GM21390 (cell line): ENCODE measurements around the gene PSME3IP1.

ENCODE experiments used
- ATAC-seq: cut with Tn5 transposase; IDR thresholded peaks from one replicate; pipeline ENCODE4 v1.9.1; 2021; ENCODE audit not compliant: unreplicated experiment

Gene PSME3IP1

DNA sequence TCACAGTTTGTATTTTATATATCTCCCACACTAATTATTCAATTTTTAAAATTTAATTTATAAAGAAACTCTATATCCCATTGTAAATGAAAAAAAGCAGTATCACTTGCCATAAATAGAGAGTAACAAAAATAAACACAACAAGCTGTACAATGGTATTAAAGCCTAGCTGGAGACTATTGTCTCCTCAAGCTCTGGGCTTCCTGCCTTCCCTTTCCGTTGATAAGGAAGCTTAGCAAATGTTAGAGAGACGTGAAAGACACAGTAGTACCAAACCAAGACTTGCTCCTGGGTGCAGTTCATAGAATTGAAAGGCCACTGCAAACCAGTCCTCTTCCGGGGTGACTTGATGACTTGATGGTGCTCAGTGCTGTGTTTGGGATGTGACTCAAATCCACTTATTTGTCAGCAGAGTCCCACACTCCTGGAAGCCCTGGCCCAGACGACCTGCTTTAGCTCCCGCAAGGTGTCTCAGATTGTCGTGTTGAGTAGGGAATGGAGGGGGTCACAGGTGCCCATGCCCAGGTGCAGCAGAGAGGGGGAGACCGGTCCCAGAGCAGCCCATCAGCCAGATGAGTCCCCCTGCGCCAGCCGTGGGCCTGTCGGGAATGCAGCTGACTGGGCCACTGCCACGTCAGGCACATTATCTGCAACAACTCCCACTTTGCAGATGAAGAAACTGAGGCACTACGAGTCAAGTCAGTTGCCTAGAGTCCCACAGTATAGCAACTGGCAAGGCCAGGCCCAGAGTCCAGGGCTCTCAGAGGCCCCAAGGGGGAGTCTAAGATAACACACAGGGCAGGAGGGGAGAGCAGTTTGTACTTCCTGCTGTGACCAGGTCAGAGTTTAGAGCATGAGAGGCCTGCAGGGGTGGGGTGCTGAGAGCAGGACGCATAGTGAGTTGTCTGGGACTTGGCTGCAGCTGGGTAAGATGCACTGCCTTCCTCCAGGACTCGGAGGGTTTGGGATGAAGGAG, 40.5 kb downstream of the PSME3IP1 start:
- no peak for ATAC-seq

DNA sequence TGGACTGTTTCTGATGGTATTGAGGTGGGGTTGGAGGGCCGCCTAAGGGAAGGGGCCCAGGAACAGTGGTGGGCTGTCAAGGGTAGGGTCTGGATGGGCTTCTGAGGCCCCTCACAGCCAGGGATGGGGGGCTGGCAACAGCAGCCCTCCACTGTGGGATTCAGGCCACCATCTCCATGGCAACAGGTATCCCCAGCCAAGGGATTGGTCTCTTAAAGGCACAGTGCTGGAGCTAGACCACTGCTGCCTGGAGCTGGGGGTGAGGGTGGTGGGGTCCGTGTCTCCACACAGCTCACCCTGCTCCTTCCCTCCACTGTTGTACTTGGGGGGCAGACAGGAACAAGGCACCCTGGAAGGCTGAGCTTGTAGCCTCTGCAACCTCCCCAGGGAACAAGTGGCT, 41.8 kb downstream of the PSME3IP1 start:
- no peak for ATAC-seq

DNA sequence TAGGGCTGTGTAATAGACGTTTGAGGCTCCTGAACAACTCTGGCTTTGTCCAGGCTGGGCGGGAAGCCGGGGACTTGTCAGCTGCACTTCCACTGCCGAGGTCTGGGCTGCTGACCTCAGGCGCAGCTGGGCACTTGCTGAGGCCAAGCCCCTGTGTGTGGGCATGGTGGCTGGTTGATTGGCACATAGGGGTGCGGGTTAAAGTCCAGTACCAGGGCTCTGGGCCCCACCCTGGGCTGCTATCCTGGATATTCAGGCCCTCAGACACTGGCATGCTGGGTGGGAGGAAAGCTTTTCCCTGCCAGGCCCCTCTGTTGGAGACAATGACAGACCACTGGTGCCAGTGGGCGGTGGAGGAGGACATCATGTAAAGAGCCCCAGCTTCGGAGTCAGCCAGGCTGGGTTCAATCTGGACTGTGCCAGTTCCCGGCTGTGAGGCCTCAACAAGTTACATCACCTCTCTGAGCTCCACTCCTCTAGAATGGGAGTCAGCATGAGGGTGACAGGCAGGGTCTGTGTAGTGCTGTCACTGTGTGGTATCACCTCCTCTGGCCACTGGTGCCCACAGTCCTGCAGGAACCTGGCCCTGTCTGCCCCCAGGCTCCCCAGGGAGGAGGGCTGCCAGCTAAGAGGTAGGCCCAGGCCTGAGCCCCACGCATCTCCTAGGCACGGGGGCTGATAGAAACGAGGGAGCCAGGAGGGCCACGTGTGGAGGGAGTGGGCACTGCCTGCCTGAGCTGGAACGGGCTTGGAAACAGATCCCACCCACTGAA, 42.5 kb downstream of the PSME3IP1 start:
- ATAC-seq = no peak

DNA sequence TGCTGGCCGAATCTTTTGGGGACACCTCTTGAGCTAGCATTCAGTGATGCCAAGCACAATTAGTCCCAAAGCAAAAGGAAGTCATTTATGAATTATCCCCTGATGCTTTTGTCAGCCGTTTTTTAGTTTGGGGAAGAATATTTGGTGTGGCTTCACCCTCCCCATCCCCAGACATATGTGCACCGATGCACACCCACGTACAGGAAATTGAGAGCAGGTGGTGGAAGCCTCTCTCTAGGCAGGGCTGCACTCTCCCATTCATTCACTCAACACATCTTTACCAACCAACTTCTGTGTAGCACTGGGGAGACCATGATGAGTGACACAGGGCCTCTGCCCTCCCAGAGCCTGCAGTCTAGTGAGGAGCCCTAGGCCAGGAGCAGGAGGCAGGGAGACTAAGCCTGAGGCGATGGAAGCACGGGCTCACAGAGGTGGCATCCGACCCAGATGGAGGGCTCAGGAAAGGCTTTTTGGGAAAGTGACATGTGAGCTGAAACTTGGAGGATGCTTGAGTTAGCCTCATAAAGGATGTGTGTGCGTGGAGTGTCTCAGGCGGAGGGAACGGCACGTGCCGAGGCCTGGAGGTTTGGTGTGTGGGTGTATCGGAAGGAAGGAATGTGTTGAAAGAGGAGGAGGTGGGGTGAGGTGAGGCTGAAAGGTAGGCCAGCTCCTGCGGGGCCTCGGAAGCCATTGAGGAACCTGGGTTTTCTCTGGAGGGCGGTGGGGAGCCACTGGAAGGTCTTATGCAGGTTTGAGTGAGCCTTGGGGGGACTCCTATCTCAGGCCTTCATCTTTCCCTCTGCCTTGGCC, 43.8 kb downstream of the PSME3IP1 start:
- ATAC-seq = peak; percentile 61

DNA sequence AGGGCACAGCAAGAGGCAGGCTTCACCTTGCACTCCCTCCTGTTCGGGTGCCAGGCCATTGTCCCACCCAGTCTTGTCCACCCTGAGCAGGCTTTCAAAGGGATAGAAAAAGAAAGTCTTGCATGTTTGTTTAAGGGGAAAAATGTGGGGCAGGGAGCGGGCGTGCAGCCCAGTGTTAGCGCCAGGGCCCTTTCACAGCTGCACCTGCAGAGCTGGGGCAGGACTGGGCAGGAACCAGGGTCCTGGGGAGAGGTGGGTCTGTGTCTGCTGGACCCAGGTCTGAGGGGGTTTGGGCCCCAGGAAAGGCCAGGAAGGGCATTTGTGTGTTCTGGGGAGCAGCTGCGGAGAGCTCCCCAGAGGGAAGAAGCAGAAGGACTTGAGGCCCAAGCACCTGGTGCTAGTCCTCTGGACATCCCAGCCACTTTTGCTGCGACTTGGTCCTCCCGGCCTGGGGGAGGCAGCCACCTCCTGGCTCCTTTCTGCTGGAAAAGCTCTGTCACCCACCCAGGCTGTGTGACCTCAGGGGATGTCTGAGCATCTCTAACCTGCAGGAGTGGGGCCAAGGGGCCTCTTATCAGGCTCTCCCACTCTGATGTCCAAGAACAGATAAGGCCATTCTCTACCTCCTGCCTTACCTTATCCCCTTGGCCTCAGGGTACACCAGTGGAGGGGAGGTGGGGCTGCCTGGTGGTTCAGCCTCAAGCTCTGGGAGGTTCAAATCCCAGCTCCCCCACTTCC, 44.7 kb downstream of the PSME3IP1 start:
- ATAC-seq = no peak

DNA sequence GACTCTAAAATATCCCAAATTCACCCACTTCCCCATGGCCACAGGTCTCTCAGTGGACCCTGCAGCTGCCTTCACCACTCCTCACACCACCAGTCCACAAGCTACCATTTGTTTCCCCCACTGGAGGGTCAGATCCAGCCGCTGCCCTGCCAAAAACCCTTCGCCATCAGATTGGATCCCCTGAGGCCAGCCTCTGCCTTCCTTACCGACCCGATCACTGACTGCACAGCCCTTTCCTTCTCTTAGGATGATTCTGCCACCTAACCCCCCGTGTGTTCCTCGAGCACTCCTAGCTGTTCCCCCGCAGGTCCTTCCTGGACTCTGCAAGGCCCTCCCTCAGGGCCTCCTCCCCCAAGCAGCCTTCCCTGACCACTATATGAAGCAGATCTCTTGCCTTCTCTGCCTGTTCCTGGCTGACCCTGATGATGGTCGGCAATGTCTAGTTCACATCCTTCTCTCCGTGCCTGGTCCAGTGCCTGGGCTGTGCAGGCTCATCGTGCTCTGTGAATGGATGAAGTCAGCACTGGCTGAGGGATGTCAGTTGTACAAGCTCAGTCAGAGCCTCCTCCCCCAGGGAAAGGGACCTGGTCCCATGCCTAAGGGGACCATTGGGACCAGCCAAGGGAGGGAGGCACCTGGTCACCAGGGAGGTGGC, 47.4 kb downstream of the PSME3IP1 start:
- ATAC-seq = no peak

DNA sequence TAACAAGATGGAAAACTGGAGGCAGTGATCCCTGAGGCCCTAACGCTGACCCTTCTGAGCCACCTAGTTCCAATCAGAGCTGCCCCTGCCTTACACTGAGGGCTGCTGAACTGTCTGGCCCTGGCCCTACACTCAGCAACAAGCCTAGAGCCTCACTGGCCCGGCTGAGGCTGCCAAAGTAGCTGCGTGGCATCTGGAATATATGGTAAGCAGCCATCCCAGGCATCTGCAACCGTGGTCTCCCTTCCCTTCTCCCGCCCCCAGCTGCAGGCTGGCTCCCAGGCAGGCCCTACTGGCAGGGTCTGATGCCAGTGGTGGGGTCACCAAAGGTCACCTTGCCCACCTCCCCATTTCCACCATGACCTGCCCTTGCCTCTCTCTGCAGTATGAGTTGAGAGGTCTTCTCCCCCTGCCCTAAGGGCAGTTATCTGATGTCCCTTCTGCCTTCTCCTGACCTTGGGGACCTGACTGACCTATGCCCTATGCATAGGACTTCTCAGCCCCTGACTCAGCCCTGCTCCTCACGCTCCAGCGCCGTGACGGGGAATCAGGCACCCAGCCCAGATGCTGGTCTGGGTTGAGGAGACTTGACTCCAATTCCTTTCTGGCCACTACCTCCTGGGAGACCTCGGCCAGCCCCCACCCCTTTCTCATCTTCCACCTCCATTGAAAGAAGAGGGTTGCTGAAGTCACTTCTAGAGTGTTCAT, 48.1 kb downstream of the PSME3IP1 start:
- no peak for ATAC-seq

DNA sequence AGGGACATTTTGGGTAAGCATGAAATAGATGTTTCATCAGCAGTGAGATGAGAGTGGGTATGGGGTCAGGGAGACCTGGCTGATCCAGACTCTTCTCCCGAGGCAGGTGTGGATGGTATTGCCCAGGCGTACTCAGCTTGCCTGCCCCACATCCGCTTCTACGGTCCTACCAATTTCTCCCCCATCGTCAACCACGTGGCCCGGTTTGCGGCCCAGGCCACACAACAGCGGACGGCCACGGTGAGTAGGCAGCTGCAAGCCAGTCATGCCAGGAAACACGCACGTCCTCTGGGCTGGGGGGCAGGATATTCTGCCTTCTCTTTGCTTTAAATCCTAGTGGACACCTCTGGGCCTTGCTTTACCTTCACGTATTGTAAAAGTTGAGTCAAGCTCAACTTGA, 48.8 kb downstream of the PSME3IP1 start:
- no peak for ATAC-seq

DNA sequence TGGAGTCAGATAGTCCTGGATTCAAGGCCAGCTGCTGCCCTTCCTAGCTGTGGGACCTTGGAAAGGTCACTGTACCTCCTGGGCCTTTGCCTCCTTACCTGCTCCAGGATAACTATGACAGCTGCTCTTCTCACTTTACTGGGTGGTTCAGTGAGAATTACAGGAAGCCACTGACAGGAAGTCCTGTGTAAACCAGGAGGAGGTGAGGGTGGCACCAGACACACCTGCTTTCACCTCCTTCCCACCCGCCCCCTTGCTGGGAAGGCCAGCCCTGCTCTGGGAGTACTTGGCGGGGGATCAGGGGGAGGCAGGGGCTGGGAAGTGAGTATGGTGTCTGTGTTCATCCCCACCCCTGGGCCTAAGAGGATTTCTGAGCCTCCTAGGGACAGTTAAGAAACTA, 50.9 kb downstream of the PSME3IP1 start:
- ATAC-seq = no peak

DNA sequence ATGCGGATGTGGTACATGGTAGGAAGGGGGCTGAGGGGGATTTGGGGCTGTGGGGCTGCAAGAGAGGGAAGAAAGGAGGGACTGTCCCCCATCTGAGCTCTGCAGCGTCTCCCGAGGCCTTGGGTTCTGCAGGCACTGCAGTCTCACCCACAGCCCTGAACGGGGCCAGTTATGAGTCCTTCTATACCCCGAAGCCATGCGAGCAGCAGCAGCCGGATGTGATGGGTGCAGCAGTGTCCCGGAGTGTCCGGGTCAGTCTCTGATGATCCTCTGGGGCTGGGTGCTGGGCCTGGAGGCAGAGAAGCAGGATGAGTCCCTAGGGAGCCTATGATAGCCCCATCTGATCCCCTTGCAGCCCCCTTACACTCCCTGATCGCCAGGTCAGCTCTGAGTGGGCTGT, 52.0 kb downstream of the PSME3IP1 start:
- no peak for ATAC-seq

DNA sequence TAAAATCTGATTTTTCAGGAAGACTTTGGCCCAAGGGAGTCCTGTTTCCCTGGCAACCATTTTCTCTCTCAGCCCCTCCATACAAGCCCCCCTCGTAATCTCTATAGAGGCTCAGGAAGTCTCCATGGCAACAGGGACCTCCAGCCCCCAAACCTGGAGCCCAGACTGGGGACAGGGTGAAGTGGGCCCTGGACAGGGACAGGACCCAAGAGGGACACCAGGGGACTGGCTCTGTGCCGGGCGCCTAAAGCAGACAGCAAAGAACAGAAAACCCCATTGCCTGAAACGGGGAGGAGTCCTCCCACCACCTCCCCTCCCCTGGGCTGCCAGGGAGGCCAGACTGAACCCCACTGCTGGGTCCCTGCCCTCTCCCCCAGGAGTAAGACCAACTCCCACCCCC, 52.8 kb downstream of the PSME3IP1 start:
- no peak for ATAC-seq

DNA sequence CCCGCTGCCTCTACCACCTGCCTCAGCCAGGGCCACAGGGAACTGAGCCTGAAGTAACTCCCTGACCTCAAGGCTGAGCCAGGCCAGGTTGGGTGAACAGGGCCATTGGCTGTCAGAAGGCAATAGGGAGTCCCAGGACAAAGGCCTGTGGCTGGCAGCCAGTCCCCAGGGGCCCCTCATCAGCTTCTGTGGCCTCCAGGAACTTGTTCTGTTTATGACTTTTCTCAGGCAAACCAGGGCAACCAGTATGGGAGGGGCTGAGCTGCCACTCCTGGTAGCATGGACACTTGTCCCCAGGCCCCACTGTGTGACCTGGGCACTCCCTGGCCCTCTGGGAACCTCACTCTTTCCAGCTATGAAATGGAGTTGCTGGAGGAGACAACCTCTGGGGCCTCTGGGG, 53.4 kb downstream of the PSME3IP1 start:
- ATAC-seq = no peak

DNA sequence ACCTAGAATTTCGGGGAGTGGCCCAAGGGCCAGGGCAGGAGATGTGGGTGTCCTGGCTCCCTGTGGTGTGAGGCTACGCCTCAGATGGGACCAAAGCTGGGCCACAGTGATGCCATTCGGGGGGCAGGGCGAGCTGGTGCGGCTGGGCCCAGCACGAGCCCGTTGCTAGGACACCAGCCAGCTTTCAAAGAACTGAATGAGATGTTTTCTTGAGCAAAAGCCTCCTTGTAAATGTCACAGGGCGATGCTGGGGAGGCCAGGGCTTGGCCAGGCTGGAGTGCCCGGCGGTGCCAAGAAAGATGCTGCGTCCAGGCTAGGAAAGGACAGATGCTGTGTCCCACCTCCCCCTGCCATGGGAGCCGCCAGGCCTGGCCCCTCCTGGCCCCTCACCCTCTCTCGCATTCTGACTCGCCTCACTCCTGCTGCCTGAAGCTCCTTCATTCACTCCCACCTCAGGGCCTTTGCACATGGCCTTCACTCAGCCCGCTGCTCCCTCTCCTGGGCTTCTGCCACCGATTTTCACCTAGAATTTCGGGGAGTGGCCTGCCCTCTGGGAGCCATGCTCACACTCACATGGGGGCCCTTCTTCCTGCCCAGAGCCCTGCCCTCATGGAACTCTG, 54.4 kb downstream of the PSME3IP1 start:
- no peak for ATAC-seq

DNA sequence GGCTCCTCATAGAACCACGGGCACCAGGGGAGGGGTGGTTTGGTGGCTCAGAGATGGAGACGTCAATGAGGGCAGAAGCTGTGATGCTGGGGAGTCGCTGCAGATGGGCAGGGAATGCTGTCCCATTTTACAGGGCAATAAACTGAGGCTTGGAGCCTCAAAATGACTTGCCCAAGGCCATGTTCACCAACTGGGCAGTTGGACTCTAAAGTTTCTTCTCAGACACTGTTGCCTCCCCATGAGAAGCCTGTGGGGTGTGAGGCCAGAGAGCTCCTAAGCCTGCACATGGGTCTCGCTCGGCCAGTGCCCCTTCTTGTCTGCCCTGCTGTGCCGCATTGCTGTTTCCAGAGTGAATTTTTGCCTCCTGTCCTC, 54.9 kb downstream of the PSME3IP1 start:
- ATAC-seq = no peak

DNA sequence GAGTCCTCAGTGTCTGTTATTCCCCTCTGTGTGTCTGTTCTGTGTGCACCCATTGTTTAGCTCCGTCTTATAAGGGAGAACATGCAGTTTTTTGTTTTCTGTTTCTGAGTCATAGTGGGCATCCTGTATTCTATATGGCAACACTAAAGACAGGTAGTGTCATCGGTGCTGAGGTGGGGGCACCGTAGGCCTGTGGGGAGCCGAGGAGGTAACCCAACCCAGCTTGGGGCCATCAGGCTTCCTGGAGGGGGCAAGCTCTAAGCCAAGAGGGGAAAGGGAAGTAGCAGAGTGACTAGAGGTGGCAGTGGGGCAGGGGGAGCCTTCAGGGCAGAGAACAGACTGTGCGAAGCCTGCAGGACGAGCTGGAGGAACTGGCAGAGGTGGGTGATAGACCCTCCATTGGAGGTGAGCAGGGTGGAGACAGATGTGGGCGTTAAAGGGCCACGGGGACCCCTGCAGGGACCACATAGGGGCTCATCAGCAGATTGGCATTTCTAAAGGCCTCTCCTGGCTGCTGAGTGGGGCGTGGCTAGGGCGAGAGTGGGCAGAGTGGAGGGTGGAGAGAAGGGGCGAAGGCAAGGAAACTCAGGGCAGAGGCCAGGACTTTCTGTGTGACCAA, 57.0 kb downstream of the PSME3IP1 start:
- no peak for ATAC-seq

DNA sequence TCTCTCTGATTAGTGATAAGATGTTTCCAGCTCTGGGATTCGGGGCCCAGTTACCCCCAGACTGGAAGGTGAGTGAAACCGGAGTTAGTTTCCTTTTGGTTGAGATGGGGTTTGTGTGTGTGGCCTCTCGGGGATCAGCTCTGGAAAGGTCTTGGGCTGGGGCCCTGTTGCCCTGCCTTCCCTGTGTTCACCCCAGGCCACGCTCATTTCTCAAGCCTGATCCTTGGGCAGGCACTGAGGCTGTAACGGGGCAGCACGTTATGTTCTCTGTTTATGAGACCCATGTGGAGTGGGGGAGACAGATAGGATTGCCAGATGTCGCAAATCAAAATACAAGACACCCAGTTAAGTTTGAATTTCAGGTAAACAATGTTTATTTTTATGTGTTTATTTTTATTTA, 58.0 kb downstream of the PSME3IP1 start:
- ATAC-seq = no peak

DNA sequence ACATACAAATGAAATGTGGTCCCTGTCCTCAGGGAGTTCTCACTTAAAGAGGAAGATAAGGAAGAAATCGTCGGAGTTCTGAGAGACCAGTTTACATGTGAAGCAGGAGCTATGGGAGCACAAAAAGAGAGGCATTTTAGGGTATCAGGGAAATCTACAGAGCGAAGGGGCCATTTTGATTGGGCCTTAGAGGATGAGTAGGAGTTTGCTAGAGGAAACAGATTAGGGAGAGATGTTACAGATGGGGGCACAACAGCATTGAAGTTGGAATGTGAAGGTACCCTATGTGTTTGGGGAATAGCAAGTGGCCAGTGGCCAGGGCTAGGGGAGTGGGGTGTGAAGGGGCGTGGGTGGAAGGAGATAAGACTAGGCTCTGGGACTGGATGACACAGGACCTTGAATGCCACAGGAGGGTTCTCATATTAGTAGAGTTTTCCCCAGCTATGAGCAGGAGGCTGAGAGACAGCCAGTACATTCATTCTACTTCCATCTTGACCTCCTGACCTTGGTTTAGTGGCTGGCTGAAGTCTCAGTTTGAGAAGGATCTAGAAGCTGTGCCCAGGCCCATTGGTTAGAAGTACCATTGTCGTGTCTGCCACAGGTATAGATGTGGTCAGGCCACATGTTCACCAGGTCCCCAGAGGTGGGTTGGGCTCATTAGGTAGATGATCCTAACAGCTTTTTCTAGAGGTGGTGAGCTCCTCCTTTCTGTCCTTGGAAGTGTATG, 58.6 kb downstream of the PSME3IP1 start:
- no peak for ATAC-seq

DNA sequence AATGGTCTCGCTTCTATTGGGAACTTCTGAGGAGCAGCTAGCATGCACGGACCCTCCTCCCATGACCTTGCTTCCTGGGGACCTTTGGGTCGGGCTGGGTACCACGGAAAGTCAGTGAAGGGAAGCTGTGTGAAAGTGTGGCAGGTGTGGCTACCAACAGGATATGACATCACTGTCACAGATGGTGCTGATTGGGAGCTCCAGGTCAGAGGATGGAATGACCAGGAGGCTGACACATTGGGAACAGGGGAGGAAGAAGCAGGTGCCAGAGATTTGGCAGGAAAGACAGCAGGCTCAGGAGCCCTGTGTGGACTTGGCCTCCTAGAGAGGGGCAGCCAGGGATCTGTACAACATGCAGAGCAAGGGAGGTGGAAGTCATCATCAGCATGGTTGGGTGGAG, 59.4 kb downstream of the PSME3IP1 start:
- ATAC-seq = no peak
